AG09309 (cell line): ENCODE measurements around the gene SUFU.
"Not testable (repeated sequence)": the region's sequence is repeated elsewhere in the genome, so short reads cannot be mapped to it uniquely, and the experiment has no call there.

Experiments
- DNase-seq: peaks from one replicate; pipeline ENCODE4 v3.0.0-alpha.2; 2010; ENCODE audit warnings: low read depth
- H3K4me3 ChIP-seq: 2 replicates; pipeline ENCODE4 v1.5.1; 2011; ENCODE audit warnings: mild to moderate bottlenecking, low read depth, low read length, moderate library complexity; ENCODE audit not compliant: control insufficient read depth
- TF ChIP-seq, protein P1 (sequence below): IDR thresholded peaks from 2 replicates; pipeline ENCODE4 v1.5.1; 2011; ENCODE audit warnings: mild to moderate bottlenecking, low read depth, low read length, inconsistent platforms; ENCODE audit not compliant: insufficient read depth, control insufficient read depth; ENCODE audit errors: missing control alignments

SUFU gene

DNA sequence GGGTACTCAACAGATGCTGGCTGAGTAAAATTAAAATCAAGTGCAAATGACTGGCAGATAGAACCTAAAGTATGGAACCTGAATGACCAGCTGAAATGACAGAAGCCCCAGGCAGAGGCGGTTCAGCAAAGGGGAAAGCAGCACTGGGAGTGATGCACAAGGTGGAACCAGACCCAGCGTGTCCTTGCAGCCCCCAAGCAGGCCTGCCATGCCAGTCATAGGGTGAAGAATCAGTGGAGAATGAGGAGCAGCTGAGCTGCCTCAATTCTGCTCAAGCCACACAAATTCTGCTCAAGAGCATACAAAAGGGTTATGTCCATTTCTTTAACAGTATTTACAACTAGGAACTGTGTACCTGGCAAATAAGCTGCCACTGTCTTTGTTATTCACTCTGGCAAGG lies 10.0 kb upstream of the SUFU start:
- TF ChIP-seq, protein P1, sequence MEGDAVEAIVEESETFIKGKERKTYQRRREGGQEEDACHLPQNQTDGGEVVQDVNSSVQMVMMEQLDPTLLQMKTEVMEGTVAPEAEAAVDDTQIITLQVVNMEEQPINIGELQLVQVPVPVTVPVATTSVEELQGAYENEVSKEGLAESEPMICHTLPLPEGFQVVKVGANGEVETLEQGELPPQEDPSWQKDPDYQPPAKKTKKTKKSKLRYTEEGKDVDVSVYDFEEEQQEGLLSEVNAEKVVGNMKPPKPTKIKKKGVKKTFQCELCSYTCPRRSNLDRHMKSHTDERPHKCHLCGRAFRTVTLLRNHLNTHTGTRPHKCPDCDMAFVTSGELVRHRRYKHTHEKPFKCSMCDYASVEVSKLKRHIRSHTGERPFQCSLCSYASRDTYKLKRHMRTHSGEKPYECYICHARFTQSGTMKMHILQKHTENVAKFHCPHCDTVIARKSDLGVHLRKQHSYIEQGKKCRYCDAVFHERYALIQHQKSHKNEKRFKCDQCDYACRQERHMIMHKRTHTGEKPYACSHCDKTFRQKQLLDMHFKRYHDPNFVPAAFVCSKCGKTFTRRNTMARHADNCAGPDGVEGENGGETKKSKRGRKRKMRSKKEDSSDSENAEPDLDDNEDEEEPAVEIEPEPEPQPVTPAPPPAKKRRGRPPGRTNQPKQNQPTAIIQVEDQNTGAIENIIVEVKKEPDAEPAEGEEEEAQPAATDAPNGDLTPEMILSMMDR: no peak
- H3K4me3 ChIP-seq: no peak overlapping the region
- no peak for DNase-seq

DNA sequence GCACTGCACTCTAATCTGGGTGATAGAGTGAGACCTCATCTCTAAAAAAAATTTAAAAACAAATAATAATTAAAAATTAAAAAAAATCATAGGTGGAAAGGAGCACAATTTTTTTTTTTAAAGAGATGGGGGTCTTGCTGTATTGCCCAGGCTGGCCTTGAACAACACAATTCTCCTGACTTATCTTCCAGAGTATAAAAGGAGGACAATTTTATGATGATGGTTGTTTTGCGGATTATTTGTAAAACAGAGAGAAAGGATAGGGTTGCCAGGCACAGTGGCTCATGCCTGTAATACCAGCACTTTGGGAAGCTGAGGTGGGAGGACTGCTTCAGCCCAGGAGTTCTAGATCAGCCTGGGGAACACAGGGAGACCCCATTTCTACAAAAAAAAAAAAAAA lies 6.2 kb upstream of the SUFU start:
- no peak for DNase-seq
- H3K4me3 ChIP-seq: no peak overlapping the region
- TF ChIP-seq, protein P1: no peak

DNA sequence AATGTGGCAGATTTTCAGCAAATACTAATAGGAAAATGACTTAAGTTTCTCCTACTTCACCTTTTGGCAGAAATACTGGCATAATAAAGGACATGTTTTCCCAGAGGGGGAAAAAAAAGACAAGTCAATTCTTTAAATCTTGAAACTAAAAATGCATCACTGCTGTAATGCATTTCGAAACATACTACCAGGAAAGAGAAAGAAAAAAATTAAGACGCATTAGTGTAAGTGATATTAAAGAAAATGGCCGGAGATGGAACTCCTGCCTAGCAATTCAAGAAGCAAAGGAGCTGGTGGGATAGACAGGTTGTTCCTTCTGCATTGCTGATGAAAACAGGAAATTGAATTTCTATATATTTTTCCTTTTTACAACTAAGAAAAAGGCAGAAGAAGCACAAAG lies 4.4 kb upstream of the SUFU start:
- H3K4me3 ChIP-seq: no peak overlapping the region
- TF ChIP-seq, protein P1: no peak
- DNase-seq: no peak

DNA sequence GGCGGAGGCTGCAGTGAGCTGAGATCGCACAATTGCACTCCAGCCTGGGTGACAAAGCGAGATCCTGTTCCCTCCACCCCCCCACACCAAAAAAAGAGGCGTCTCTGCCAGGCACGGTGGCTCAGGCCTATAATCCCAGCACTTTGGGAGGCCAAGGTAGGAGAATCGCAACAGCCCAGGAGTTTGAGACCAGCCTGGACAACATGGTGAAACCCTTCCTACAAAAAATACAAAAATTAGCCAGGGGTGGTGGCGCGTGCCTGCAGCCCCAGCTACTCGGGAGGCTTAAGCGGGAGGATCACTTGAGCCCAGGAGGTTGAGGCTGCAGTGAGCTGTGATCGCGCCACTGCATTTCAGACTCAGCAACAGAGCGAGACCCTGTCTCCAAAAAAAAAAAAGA lies 3.1 kb upstream of the SUFU start:
- not testable (repeated sequence) for DNase-seq, H3K4me3 ChIP-seq

DNA sequence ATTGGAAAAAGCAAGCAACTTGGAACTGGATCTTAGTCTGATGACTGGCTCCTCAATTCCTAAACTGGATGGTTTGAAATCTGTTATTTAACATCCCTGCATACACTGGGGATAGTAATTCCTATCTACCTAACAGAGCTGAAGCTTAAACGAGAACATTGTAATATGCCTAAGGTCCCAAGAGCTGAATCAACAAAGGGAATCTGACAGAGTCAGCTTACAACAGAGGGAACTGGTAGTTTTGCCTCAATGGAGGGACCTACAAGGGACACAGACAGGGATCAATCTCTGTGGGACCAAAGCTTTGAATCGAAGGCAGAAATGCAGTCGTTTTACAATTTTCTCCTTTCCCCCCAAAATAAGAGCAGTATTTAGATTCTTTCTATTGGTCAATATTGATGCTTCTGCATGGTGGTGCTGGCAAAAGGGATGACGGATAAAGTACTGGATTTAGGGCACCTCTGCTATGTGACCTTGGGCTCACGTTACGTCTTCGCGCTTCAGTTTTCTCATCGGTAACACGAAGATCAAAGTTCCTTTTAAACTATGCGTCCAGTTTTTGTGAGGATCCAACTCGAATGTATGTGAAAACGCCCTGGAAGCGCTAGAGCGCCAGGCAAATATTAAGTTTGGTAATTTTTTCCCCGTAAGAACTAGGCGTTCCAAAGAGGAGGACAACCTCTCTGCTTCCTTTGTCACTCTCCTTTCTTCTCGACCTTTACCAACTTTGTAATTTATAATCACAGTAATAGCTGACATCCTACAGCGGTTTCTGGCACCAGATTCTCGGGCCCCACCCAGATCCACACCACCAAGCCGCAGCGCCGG lies 2.4 kb upstream of the SUFU start:
- DNase-seq: no peak
- H3K4me3 ChIP-seq: peak overlapping the region; percentile 68
- TF ChIP-seq, protein P1: no peak

DNA sequence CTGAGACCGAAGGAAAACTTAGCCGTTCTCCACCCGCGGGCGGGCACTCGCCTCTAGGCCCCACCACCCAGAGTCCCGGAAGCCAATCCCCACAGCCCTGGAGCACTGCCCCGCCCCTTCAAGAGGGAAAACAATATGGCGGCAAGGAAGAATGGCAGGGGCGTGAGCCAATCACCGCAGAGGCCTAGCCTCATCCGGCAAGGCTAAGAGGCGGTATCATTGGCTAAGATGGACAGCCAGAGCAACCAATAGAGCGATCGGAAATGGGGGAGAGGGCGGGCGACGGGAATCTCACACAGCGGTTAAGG lies 1.8 kb upstream of the SUFU start:
- TF ChIP-seq, protein P1: no peak
- peak; percentile 99 for DNase-seq
- peak overlapping the region; percentile 68 for H3K4me3 ChIP-seq

DNA sequence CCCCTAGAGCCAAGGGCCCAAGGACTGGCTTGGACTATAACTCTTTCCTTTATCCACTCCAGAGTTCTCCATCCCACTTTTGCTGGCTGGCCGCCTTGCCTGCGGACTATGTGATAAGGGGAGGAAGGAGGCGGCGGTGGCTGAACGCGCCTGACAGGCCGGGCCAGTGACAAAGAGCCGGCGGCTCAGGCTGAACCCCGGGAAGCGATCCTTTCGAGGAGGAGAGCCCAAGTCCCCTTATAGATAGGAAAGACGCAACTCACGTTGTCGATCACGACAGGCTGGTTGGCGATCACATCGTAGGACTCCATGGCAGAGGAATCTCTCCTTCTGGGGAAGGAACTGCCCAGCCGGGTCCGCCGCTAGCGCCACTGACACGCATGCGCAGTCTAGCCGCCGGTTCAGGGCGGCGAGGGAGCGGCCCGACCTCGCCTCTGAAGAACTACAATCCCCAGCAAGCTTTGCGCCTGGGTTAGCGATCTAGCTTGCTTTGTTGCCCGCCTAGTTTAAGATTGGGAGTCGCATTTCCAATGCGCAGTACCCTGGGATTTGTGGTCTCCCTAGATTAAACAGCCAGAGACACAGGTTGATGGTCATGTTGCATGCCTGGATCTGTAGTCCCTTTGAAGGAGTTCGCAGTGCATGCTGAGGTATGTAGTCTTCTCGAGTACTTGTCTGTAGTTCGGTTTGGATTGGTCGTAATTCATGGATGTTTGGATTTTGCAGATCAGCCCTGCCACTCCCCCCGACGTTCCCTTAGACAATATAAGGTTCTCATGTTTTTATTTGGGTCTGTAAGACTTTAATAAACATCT lies 1.2 kb upstream of the SUFU start, which contains the start of gene ACTR1A:
Gene ACTR1A (minus strand): TSS at position 376 of the 815 bp plus-strand sequence. CDS start 65 bp downstream, at position 311.
- TF ChIP-seq, protein P1: no peak
- DNase-seq: peak; percentile 99
- H3K4me3 ChIP-seq: peak within 1 kb of the TSS; percentile 68
